OCI-LY7 (cell line): ENCODE measurements around the gene NPIPB2. TPM values are rescaled to one million over a fixed set of nuclear protein-coding genes. Genes with fewer than 3 reads are reported as not detected.

Source experiments
- BruUV-seq: library from RNA; stranded (reverse); fragments of 400-500 nt; replicated peaks from 2 replicates; lab custom pipeline; 2021; lab: Mats Ljungman, UMichigan
- CTCF ChIA-PET: fragments of 300-600 bp; sonication (Branson Sonifier 250); formaldehyde crosslinking; loops from one replicate; lab custom pipeline; 2022; ENCODE audit warnings: antibody characterized with exemption; ENCODE audit not compliant: unreplicated experiment; lab: Charles Lee
- POLR2A ChIA-PET: fragments of 300-600 bp; sonication (Branson Sonifier 250); formaldehyde crosslinking; loops from one replicate; lab custom pipeline; 2022; ENCODE audit warnings: antibody characterized with exemption; lab: Charles Lee
- DNase-seq: peaks from one replicate; pipeline ENCODE4 v3.0.0-alpha.2; 2015; ENCODE audit warnings: low spot score
- H2AFZ ChIP-seq: fragments of 200-600 bp; sonication (generic), shearing (Covaris generic); 2 replicates; pipeline ENCODE4 v1.6.1; 2014; ENCODE audit warnings: mild to moderate bottlenecking, antibody characterized with exemption, low read length, moderate library complexity
- H3K27ac ChIP-seq: fragments of 200-600 bp; sonication (generic); 2 replicates; pipeline ENCODE4 v1.5.1; 2014; ENCODE audit warnings: mixed run types, low read depth, mild to moderate bottlenecking, moderate library complexity, low read length, inconsistent platforms; ENCODE audit not compliant: poor library complexity, severe bottlenecking
- H3K36me3 ChIP-seq: fragments of 200-600 bp; sonication (generic); 2 replicates; pipeline ENCODE4 v1.6.1; 2014; ENCODE audit warnings: mild to moderate bottlenecking, antibody characterized with exemption, low read length, moderate library complexity, mixed read lengths; ENCODE audit not compliant: insufficient read depth
- H3K4me1 ChIP-seq: fragments of 200-600 bp; sonication (generic); 2 replicates; pipeline ENCODE4 v1.5.1; 2014; ENCODE audit warnings: mild to moderate bottlenecking, low read length; ENCODE audit not compliant: insufficient read depth, poor library complexity, severe bottlenecking
- H3K4me2 ChIP-seq: fragments of 200-600 bp; sonication (generic); 2 replicates; pipeline ENCODE4 v1.6.1; 2014; ENCODE audit warnings: mild to moderate bottlenecking, low read length
- H3K4me3 ChIP-seq: fragments of 200-600 bp; sonication (generic); 2 replicates; pipeline ENCODE4 v1.5.1; 2014; ENCODE audit warnings: mild to moderate bottlenecking, low read depth, low read length; ENCODE audit not compliant: poor library complexity, severe bottlenecking
- H3K79me2 ChIP-seq: fragments of 200-600 bp; sonication (generic); 2 replicates; pipeline ENCODE4 v1.6.1; 2016; ENCODE audit warnings: low read depth, mild to moderate bottlenecking, low read length, moderate library complexity, mixed read lengths; ENCODE audit not compliant: insufficient read depth
- H3K9me2 ChIP-seq: fragments of 200-600 bp; sonication (generic); 2 replicates; pipeline ENCODE4 v1.6.1; 2016; ENCODE audit warnings: mild to moderate bottlenecking, low read length, mixed read lengths; ENCODE audit not compliant: insufficient read depth
- H3K9me3 ChIP-seq: fragments of 200-600 bp; sonication (generic); 2 replicates; pipeline ENCODE4 v1.6.1; 2014; ENCODE audit warnings: mild to moderate bottlenecking, mixed run types, low read length, mixed read lengths
- H4K20me1 ChIP-seq: fragments of 200-600 bp; sonication (generic); 2 replicates; pipeline ENCODE4 v1.6.1; 2014; ENCODE audit warnings: mild to moderate bottlenecking, antibody characterized with exemption, low read length, moderate library complexity, mixed read lengths; ENCODE audit not compliant: insufficient read depth
- EZH2phosphoT487 ChIP-seq: fragments of 200-600 bp; sonication (generic); IDR thresholded peaks from 2 replicates; pipeline ENCODE4 v1.6.1; 2018; ENCODE audit warnings: low read depth, borderline replicate concordance, mild to moderate bottlenecking, mixed run types, antibody characterized with exemption, low read length, moderate library complexity, mixed read lengths
- intact Hi-C: fragments of 100-400 bp; cut with micrococcal nuclease; formaldehyde crosslinking; loops from one replicate; pipeline ENCODE4 v1.10.0; 2022; ENCODE audit not compliant: unreplicated experiment
- total RNA-seq, 2 experiments: library from RNA; depleted of rRNA in 1 of 2; stranded (reverse); fragments of >200 nt in 1 of 2; shearing (Covaris generic) in 1 of 2; gene quantifications; 2 replicates each; pipeline ENCODE4 v1.2.3, GENCODE V29; 2014 to 2022
- TF ChIP-seq, protein P1 (sequence below): fragments of 200-600 bp; sonication (generic); conservative IDR thresholded peaks from 2 replicates; pipeline ENCODE4 v1.5.1; 2014; ENCODE audit warnings: mild to moderate bottlenecking, antibody characterized with exemption, low read length, moderate library complexity, mixed read lengths

NPIPB2 gene
- total RNA-seq, 2 experiments from 2014 or later = 7.5 to 35.9 TPM

GRCh38 chr16:11977376-11978041 is 35.7 kb upstream of the NPIPB2 start:
- CTCF ChIA-PET = interaction anchor here (1.2 to 1.7 kb wide), 3 partner anchors 9 to 56 kb away, joined by 3 to 5 read pairs (median 4); partner anchors contain the start of gene TNFRSF17
- Histone ChIP-seq H3K4me2 (peak overlapping the region; percentile 88), H3K9me2 (no peaks in the 10 kb centered on the region), H4K20me1 (no peaks in the 10 kb centered on the region), H3K4me1 (peaks cover 46% of the 10 kb centered on the region), H3K27ac (no peak overlapping the region), H3K79me2 (peaks cover 34% of the 10 kb centered on the region; the same call in 1 of the 2 replicates), H3K4me3 (peak overlapping the region; percentile 98), H2AFZ (no peak overlapping the region; the same call in 1 of the 2 replicates), H3K36me3 (no peaks in the 10 kb centered on the region), H3K9me3 (no peaks in the 10 kb centered on the region)
- DNase-seq = no peak
- intact Hi-C loops = no loop called here
- TF ChIP-seq, protein P1, sequence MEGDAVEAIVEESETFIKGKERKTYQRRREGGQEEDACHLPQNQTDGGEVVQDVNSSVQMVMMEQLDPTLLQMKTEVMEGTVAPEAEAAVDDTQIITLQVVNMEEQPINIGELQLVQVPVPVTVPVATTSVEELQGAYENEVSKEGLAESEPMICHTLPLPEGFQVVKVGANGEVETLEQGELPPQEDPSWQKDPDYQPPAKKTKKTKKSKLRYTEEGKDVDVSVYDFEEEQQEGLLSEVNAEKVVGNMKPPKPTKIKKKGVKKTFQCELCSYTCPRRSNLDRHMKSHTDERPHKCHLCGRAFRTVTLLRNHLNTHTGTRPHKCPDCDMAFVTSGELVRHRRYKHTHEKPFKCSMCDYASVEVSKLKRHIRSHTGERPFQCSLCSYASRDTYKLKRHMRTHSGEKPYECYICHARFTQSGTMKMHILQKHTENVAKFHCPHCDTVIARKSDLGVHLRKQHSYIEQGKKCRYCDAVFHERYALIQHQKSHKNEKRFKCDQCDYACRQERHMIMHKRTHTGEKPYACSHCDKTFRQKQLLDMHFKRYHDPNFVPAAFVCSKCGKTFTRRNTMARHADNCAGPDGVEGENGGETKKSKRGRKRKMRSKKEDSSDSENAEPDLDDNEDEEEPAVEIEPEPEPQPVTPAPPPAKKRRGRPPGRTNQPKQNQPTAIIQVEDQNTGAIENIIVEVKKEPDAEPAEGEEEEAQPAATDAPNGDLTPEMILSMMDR = no peak
- TF ChIP-seq EZH2phosphoT487 = no peak
- BruUV-seq = no TSS peak
- POLR2A ChIA-PET = interaction anchor here (0.5 to 3.1 kb wide), 7 partner anchors 9 to 1402 kb away, joined by 3 to 32 read pairs (median 4); partner anchors contain the start of gene TNFRSF17

DNA sequence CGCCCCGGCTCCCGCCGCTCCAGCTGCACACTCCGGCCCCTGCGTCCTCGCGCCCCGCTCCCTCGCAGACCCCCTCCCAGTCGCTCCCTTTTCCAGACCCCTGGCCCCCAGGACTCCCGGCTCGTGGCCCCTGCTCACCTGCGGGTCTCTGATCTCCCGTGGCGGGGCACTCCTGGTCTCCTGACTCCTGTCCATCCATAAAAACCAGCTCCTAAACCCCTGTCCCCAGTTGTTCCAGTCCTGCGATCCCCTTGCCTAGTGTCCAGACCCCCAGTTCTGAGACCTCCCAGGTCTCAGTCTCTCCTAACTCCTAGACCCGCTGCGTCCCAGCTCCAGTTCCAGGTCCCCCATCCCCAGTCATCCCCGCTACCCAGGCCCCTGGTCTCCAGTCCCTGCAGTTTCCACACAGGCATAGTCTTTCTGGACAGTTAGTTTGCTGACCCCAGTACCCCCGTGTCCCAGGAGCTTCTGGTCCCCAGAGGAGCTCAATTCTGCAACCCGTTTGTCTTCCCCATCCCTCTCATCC is 35.1 kb upstream of the NPIPB2 start:
- Histone ChIP-seq H2AFZ (peak overlapping the region; percentile 44; the same call in 1 of the 2 replicates), H3K27ac (peak overlapping the region; percentile 12), H3K79me2 (peaks cover 34% of the 10 kb centered on the region; the same call in 1 of the 2 replicates)

More for the DNA sequence above, 35.1 kb upstream of the NPIPB2 start:
- no TSS peak for BruUV-seq
- CTCF ChIA-PET = interaction anchor here (1.2 to 1.7 kb wide), 3 partner anchors 9 to 57 kb away, joined by 3 to 5 read pairs (median 4); partner anchors contain the start of gene TNFRSF17
- no peak for DNase-seq
- Histone ChIP-seq H3K36me3 (peaks cover 4% of the 10 kb centered on the region; the same call in 1 of the 2 replicates), H3K4me2 (peak overlapping the region; percentile 88), H4K20me1 (no peaks in the 10 kb centered on the region), H3K9me2 (no peaks in the 10 kb centered on the region), H3K4me3 (peak overlapping the region; percentile 98), H3K4me1 (peaks cover 46% of the 10 kb centered on the region), H3K9me3 (no peaks in the 10 kb centered on the region)
- POLR2A ChIA-PET = interaction anchor here (0.5 to 3.1 kb wide), 6 partner anchors 9 to 1403 kb away, joined by 3 to 32 read pairs (median 4); partner anchors contain the start of gene TNFRSF17
- intact Hi-C loops = no loop called here
- TF ChIP-seq, protein P1 = no peak
- TF ChIP-seq EZH2phosphoT487 = no peak
